Measurements from ENCODE around the gene SYNGR1. TPM values are rescaled to one million over a fixed set of nuclear protein-coding genes. Genes with fewer than 3 reads are reported as not detected.
"Not testable (repeated sequence)": the region's sequence is repeated elsewhere in the genome, so short reads cannot be mapped to it uniquely, and the experiment has no call there.

SYNGR1 gene
- polyA plus RNA-seq, 3 donors = 18.0 to 54.9 (median 39.6) TPM

DNA sequence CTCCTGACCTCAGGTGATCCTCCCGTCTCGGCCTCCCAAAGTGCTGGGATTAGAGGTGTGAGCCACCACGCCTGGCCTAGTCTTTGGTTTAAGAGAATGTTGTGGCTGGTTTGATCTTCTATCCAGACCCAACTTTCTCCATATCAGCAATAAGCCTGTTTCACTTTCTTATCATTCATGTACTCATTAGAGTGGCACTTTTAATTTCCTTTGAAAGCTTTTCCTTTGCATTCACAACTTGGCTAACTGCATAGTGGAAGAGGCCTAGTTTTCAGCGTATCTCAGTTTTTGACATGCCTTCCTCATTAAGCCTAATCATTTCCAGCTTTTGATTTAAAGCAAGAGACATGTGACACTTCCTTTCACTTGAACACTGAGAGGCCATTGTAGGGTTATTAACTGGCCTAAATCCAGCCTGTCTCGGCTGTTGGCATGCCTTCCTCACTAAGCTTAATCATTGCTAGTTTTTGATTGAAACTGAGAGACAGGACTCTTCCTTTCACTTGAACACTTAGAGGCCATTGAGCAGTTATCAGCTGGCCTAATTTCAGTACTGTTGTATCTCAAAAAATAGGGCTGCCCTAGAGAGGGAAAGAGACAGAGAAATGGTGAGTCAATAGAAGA is 17.2 kb upstream of the SYNGR1 start:
- no peak overlapping the region for H3K4me2 ChIP-seq (replicated peaks; ENCODE audit: extremely low read depth, low read length, poor library complexity, severe bottlenecking)
- TF ChIP-seq CTCF (IDR thresholded peaks at IDR 0.05) = no peak
- no peaks in the 10 kb centered on the region for H3K36me3 Mint-ChIP-seq
- no peaks in the 10 kb centered on the region for H4K20me1 ChIP-seq (ENCODE audit: insufficient read depth, low read length)
- no peaks in the 10 kb centered on the region for H3K79me2 ChIP-seq (ENCODE audit: insufficient read depth, low read length)
- DNase-seq = no peak
- H3K9ac ChIP-seq (ENCODE audit: insufficient read depth, low read length, poor library complexity, severe bottlenecking) = no peak overlapping the region
- H2AFZ ChIP-seq (ENCODE audit: insufficient read depth, low read depth, low read length, poor library complexity, severe bottlenecking) = no peak overlapping the region
- H3K9me3 Mint-ChIP-seq = peaks cover 0 to 3% (median 0%) of the 10 kb centered on the region in 7 donors
- intact Hi-C loops (cut with micrococcal nuclease) = no loop called here
- no peaks in the 10 kb centered on the region for H3K9me3 ChIP-seq (replicated peaks in 1 of 2; ENCODE audit: control insufficient read depth in 1 of 2, insufficient read depth in 1 of 2, low read length in 2 of 2)
- WGBS (ENCODE audit: insufficient coverage) = 43% methylated on average over 1 of the region's 5 CpGs
- H3K4me1 ChIP-seq (ENCODE audit: control insufficient read depth in 1 of 2, insufficient read depth in 2 of 2, low read length in 2 of 2) = peaks cover 41 to 44% of the 10 kb centered on the region in 2 donors
- H3K27ac Mint-ChIP-seq = peak overlapping the region in 6 of 7 donors; percentile 13 to 83 (median 50)
- H3K4me3 Mint-ChIP-seq = no peak overlapping the region
- peak overlapping the region in 1 of 2 donors; percentile 71 for H3K27ac ChIP-seq (ENCODE audit: low read depth in 1 of 2, low read length in 2 of 2)
- no peaks in the 10 kb centered on the region for H3K27me3 ChIP-seq (ENCODE audit: control insufficient read depth in 2 of 2, insufficient read depth in 2 of 2, low read length in 2 of 2)
- peaks cover 37% of the 10 kb centered on the region for H3K4me1 Mint-ChIP-seq
- H3K36me3 ChIP-seq (replicated peaks in 1 of 2; ENCODE audit: control insufficient read depth in 1 of 2, insufficient read depth in 2 of 2, low read length in 2 of 2) = no peaks in the 10 kb centered on the region
- no peak overlapping the region for H3K4me3 ChIP-seq (replicated peaks in 1 of 3; ENCODE audit: low read depth in 2 of 3, low read length in 3 of 3)
- H3K27me3 Mint-ChIP-seq (ENCODE audit: low read depth in 3 of 3) = no peaks in the 10 kb centered on the region

DNA sequence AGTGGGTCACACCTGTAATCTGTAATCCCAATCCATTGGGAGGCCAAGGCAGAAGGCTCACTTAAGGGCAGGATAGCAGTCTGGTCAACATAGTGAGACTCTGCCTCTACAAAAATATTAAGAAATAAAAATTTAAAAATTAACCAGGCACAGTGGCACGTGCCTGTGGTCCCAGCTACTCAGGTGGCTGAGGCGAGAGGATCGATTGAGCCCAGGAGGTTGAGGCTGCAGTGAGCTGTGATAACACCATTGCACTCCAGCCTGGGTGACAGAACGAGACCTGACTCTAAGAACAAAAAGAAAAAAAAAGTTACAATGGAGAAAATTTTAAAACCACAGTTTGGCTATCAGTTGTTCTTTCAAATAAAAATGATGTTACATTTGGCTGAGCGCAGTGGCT is 13.4 kb upstream of the SYNGR1 start:
- no peak for TF ChIP-seq CTCF (IDR thresholded peaks at IDR 0.05)
- WGBS (ENCODE audit: insufficient coverage) = 100% methylated on average over 5 of the region's 5 CpGs
- Histone ChIP-seq H3K9ac (ENCODE audit: insufficient read depth, low read length, poor library complexity, severe bottlenecking) (no peak overlapping the region), H4K20me1 (ENCODE audit: insufficient read depth, low read length) (no peaks in the 10 kb centered on the region), H3K4me1 (ENCODE audit: control insufficient read depth in 1 of 2, insufficient read depth in 2 of 2, low read length in 2 of 2) (peaks cover 15 to 16% of the 10 kb centered on the region in 2 donors), H3K27ac (ENCODE audit: low read depth in 1 of 2, low read length in 2 of 2) (no peak overlapping the region), H3K9me3 (replicated peaks in 1 of 2; ENCODE audit: control insufficient read depth in 1 of 2, insufficient read depth in 1 of 2, low read length in 2 of 2) (no peaks in the 10 kb centered on the region), H3K27me3 (ENCODE audit: control insufficient read depth in 2 of 2, insufficient read depth in 2 of 2, low read length in 2 of 2) (no peaks in the 10 kb centered on the region), H3K4me2 (replicated peaks; ENCODE audit: extremely low read depth, low read length, poor library complexity, severe bottlenecking) (no peak overlapping the region), H3K4me3 (replicated peaks in 1 of 3; ENCODE audit: low read depth in 2 of 3, low read length in 3 of 3) (no peak overlapping the region), H3K36me3 (replicated peaks in 1 of 2; ENCODE audit: control insufficient read depth in 1 of 2, insufficient read depth in 2 of 2, low read length in 2 of 2) (no peaks in the 10 kb centered on the region), H2AFZ (ENCODE audit: insufficient read depth, low read depth, low read length, poor library complexity, severe bottlenecking) (no peak overlapping the region), H3K79me2 (ENCODE audit: insufficient read depth, low read length) (no peaks in the 10 kb centered on the region)
- Mint-ChIP-seq H3K27ac (no peak overlapping the region), H3K9me3 (no peaks in the 10 kb centered on the region), H3K36me3 (no peaks in the 10 kb centered on the region), H3K4me1 (peaks cover 15% of the 10 kb centered on the region), H3K4me3 (no peak overlapping the region), H3K27me3 (ENCODE audit: low read depth in 3 of 3) (peaks cover 0 to 3% (median 0%) of the 10 kb centered on the region in 3 donors)
- intact Hi-C loops (cut with micrococcal nuclease) = no loop called here
- no peak for DNase-seq

GRCh38 chr22:39339775-39340174 is 10.0 kb upstream of the SYNGR1 start:
- H3K4me3 Mint-ChIP-seq; DNase-seq; H3K4me1 ChIP-seq (ENCODE audit: control insufficient read depth in 1 of 2, insufficient read depth in 2 of 2, low read length in 2 of 2); H3K36me3 ChIP-seq (replicated peaks in 1 of 2; ENCODE audit: control insufficient read depth in 1 of 2, insufficient read depth in 2 of 2, low read length in 2 of 2); H3K9ac ChIP-seq (ENCODE audit: insufficient read depth, low read length, poor library complexity, severe bottlenecking); H3K4me2 ChIP-seq (replicated peaks; ENCODE audit: extremely low read depth, low read length, poor library complexity, severe bottlenecking); H3K27ac Mint-ChIP-seq; H2AFZ ChIP-seq (ENCODE audit: insufficient read depth, low read depth, low read length, poor library complexity, severe bottlenecking); H3K27me3 ChIP-seq (ENCODE audit: control insufficient read depth in 2 of 2, insufficient read depth in 2 of 2, low read length in 2 of 2); H3K79me2 ChIP-seq (ENCODE audit: insufficient read depth, low read length); H3K9me3 Mint-ChIP-seq; H3K9me3 ChIP-seq (replicated peaks in 1 of 2; ENCODE audit: control insufficient read depth in 1 of 2, insufficient read depth in 1 of 2, low read length in 2 of 2); H4K20me1 ChIP-seq (ENCODE audit: insufficient read depth, low read length); H3K36me3 Mint-ChIP-seq; H3K27me3 Mint-ChIP-seq (ENCODE audit: low read depth in 3 of 3); H3K4me1 Mint-ChIP-seq; H3K4me3 ChIP-seq (replicated peaks in 1 of 3; ENCODE audit: low read depth in 2 of 3, low read length in 3 of 3); intact Hi-C loops (cut with micrococcal nuclease); H3K27ac ChIP-seq (ENCODE audit: low read depth in 1 of 2, low read length in 2 of 2): not testable (repeated sequence)
- WGBS (ENCODE audit: insufficient coverage) = 93% methylated on average over 4 of the region's 7 CpGs

All from CD14-positive monocyte (primary cell).